Astrocyte (in vitro differentiated cells and primary cell): ENCODE results near the gene DIP2A. TPM values are rescaled to one million over a fixed set of nuclear protein-coding genes. Genes with fewer than 3 reads are reported as not detected.

Source experiments
- DNase-seq: peaks from one replicate; pipeline ENCODE4 v3.0.0-alpha.2; 2010; ENCODE audit warnings: low read depth
- FAIRE-seq: peaks from 2 replicates; lab custom pipeline; 2011; peaks lifted over from hg19 to GRCh38; lab: Jason Lieb, UNC
- H2AFZ ChIP-seq: 2 replicates; pipeline ENCODE4 v1.6.0; 2012; ENCODE audit warnings: low read depth, low read length, inconsistent platforms
- H3K27ac ChIP-seq: 2 replicates; pipeline ENCODE4 v1.5.1; 2011; ENCODE audit warnings: low read depth, low read length, inconsistent platforms
- H3K27me3 ChIP-seq: 2 replicates; pipeline ENCODE4 v1.6.0; 2011; ENCODE audit warnings: low read length, inconsistent platforms; ENCODE audit not compliant: insufficient read depth
- H3K36me3 ChIP-seq: 2 replicates; pipeline ENCODE4 v1.5.1; 2011; ENCODE audit warnings: low read length, inconsistent platforms; ENCODE audit not compliant: insufficient read depth
- H3K4me1 ChIP-seq: 2 replicates; pipeline ENCODE4 v1.5.1; 2011; ENCODE audit warnings: low read length, inconsistent platforms; ENCODE audit not compliant: insufficient read depth
- H3K4me2 ChIP-seq: 2 replicates; pipeline ENCODE4 v1.6.0; 2012; ENCODE audit warnings: low read length, inconsistent platforms
- H3K4me3 ChIP-seq: 2 replicates; pipeline ENCODE4 v1.5.1; 2011; ENCODE audit warnings: low read depth, mild to moderate bottlenecking, low read length, inconsistent platforms; ENCODE audit not compliant: insufficient read depth
- H3K79me2 ChIP-seq: 2 replicates; pipeline ENCODE4 v1.6.0; 2012; ENCODE audit warnings: mild to moderate bottlenecking, low read length, inconsistent platforms; ENCODE audit not compliant: insufficient read depth
- H3K9ac ChIP-seq: 2 replicates; pipeline ENCODE4 v1.6.0; 2012; ENCODE audit warnings: mild to moderate bottlenecking, low read length, inconsistent platforms
- H3K9me3 ChIP-seq: 2 replicates; pipeline ENCODE4 v1.5.1; 2012; ENCODE audit warnings: low read depth, mild to moderate bottlenecking, low read length, inconsistent platforms; ENCODE audit not compliant: insufficient read depth
- H4K20me1 ChIP-seq: 2 replicates; pipeline ENCODE4 v1.6.0; 2012; ENCODE audit warnings: low read length, inconsistent platforms; ENCODE audit not compliant: insufficient read depth
- H3K27ac Mint-ChIP-seq: one replicate; pipeline ENCODE4 v1.8.0; 2021; ENCODE audit warnings: mild to moderate bottlenecking, mixed read lengths; ENCODE audit not compliant: unreplicated experiment
- H3K27me3 Mint-ChIP-seq: one replicate; pipeline ENCODE4 v1.8.0; 2021; ENCODE audit warnings: low read depth, mixed read lengths; ENCODE audit not compliant: unreplicated experiment
- H3K36me3 Mint-ChIP-seq: one replicate; pipeline ENCODE4 v1.8.0; 2021; ENCODE audit warnings: low read depth, mixed read lengths; ENCODE audit not compliant: unreplicated experiment
- H3K4me1 Mint-ChIP-seq: one replicate; pipeline ENCODE4 v1.8.0; 2021; ENCODE audit warnings: low read depth, mixed read lengths; ENCODE audit not compliant: unreplicated experiment
- H3K4me3 Mint-ChIP-seq: one replicate; pipeline ENCODE4 v1.8.0; 2021; ENCODE audit warnings: mild to moderate bottlenecking, moderate library complexity, mixed read lengths; ENCODE audit not compliant: unreplicated experiment
- H3K9me3 Mint-ChIP-seq: one replicate; pipeline ENCODE4 v1.8.0; 2021; ENCODE audit warnings: mild to moderate bottlenecking, mixed read lengths; ENCODE audit not compliant: unreplicated experiment
- CTCF ChIP-seq: IDR thresholded peaks from 2 replicates; pipeline ENCODE4 v1.5.1; 2011; ENCODE audit warnings: low read depth, mild to moderate bottlenecking, inconsistent platforms, low read length, moderate library complexity; ENCODE audit not compliant: insufficient read depth
- EZH2 ChIP-seq: IDR thresholded peaks from 2 replicates; pipeline ENCODE4 v1.6.1; 2012; ENCODE audit warnings: mild to moderate bottlenecking, low read length, inconsistent platforms; ENCODE audit not compliant: insufficient read depth
- total RNA-seq: library from RNA; stranded (reverse); gene quantifications from 2 replicates; pipeline ENCODE4 v1.2.1, GENCODE V29; 2021

Gene DIP2A
- total RNA-seq, 1 donor from 2014 or later, result 35.4 TPM

GRCh38 chr21:46435786-46436227 lies 22.9 kb upstream of the DIP2A start:
- no peak for TF ChIP-seq EZH2
- no peak for TF ChIP-seq CTCF
- Histone ChIP-seq H3K9me3 (no peaks in the 10 kb centered on the region), H3K79me2 (no peaks in the 10 kb centered on the region), H3K4me2 (no peak overlapping the region), H3K9ac (no peak overlapping the region), H3K4me3 (no peak overlapping the region), H3K36me3 (peaks cover 28% of the 10 kb centered on the region), H3K27ac (no peak overlapping the region), H3K4me1 (no peaks in the 10 kb centered on the region), H3K27me3 (no peaks in the 10 kb centered on the region), H2AFZ (no peak overlapping the region), H4K20me1 (no peaks in the 10 kb centered on the region)
- no peak overlapping the region for H3K27ac Mint-ChIP-seq
- H3K27me3 Mint-ChIP-seq, result no peaks in the 10 kb centered on the region
- H3K36me3 Mint-ChIP-seq, result peaks cover 19% of the 10 kb centered on the region
- H3K4me3 Mint-ChIP-seq, result no peak overlapping the region
- H3K9me3 Mint-ChIP-seq, result no peaks in the 10 kb centered on the region
- H3K4me1 Mint-ChIP-seq, result no peaks in the 10 kb centered on the region
- FAIRE-seq, result no peak
- DNase-seq, result no peak

- no peaks in the 10 kb centered on the region for H3K9me3 Mint-ChIP-seq
- Histone ChIP-seq H3K27me3 (no peaks in the 10 kb centered on the region), H4K20me1 (no peaks in the 10 kb centered on the region), H3K4me2 (no peak overlapping the region), H2AFZ (no peak overlapping the region), H3K4me1 (no peaks in the 10 kb centered on the region), H3K36me3 (peaks cover 27% of the 10 kb centered on the region), H3K9ac (no peak overlapping the region), H3K4me3 (no peak overlapping the region), H3K27ac (no peak overlapping the region), H3K9me3 (no peaks in the 10 kb centered on the region), H3K79me2 (no peaks in the 10 kb centered on the region)
- no peaks in the 10 kb centered on the region for H3K27me3 Mint-ChIP-seq
- no peak overlapping the region for H3K4me3 Mint-ChIP-seq
- H3K4me1 Mint-ChIP-seq, result no peaks in the 10 kb centered on the region
- peaks cover 18% of the 10 kb centered on the region for H3K36me3 Mint-ChIP-seq
- no peak for FAIRE-seq
- TF ChIP-seq EZH2, result no peak
- TF ChIP-seq CTCF, result no peak
- DNase-seq, result no peak
- H3K27ac Mint-ChIP-seq, result no peak overlapping the region
Observed at GRCh38 chr21:46436621-46437020, 22.1 kb upstream of the DIP2A start.

GRCh38 chr21:46437096-46437498 lies 21.6 kb upstream of the DIP2A start:
- Histone ChIP-seq H4K20me1 (no peaks in the 10 kb centered on the region), H3K4me3 (no peak overlapping the region), H3K27ac (no peak overlapping the region), H2AFZ (no peak overlapping the region), H3K27me3 (no peaks in the 10 kb centered on the region), H3K4me1 (no peaks in the 10 kb centered on the region), H3K79me2 (no peaks in the 10 kb centered on the region), H3K36me3 (peaks cover 22% of the 10 kb centered on the region), H3K9me3 (no peaks in the 10 kb centered on the region), H3K4me2 (no peak overlapping the region), H3K9ac (no peak overlapping the region)
- H3K27me3 Mint-ChIP-seq, result no peaks in the 10 kb centered on the region
- no peak overlapping the region for H3K4me3 Mint-ChIP-seq
- H3K36me3 Mint-ChIP-seq, result peaks cover 14% of the 10 kb centered on the region
- DNase-seq (no peak), FAIRE-seq (no peak)
- H3K27ac Mint-ChIP-seq, result no peak overlapping the region
- TF ChIP-seq EZH2 (no peak), CTCF (no peak)
- H3K9me3 Mint-ChIP-seq, result no peaks in the 10 kb centered on the region
- H3K4me1 Mint-ChIP-seq, result no peaks in the 10 kb centered on the region
